Small intestine (tissue), 16 donors: ENCODE results near the gene RRP12. TPM values are rescaled to one million over a fixed set of nuclear protein-coding genes. Genes with fewer than 3 reads are reported as not detected.

ENCODE experiments used
- DNase-seq, 2 donors: peaks; one replicate each; pipeline versions ENCODE4 v3.0.0 to v3.0.0-alpha.2; 2013
- FAIRE-seq: peaks from 2 replicates; lab custom pipeline; 2012; peaks lifted over from hg19 to GRCh38; lab: Jason Lieb, UNC
- H3K27ac ChIP-seq, 3 donors: one replicate each; pipeline ENCODE4 v1.5.1; 2013; ENCODE audit warnings: low read length in 2 of 3, mild to moderate bottlenecking in 2 of 3, control low read depth in 1 of 3, inconsistent platforms in 1 of 3, low read depth in 1 of 3, moderate library complexity in 1 of 3
- H3K27me3 ChIP-seq, 3 donors: one replicate each; pipeline ENCODE4 v1.6.1; 2013; ENCODE audit warnings: low read length in 3 of 3, inconsistent platforms in 1 of 3; ENCODE audit not compliant: control insufficient read depth in 3 of 3, insufficient read depth in 3 of 3
- H3K36me3 ChIP-seq, 3 donors: one replicate each; pipeline ENCODE4 v1.6.1; 2013; ENCODE audit warnings: low read length in 3 of 3, inconsistent platforms in 1 of 3, low read depth in 1 of 3, mild to moderate bottlenecking in 1 of 3, moderate library complexity in 1 of 3; ENCODE audit not compliant: control insufficient read depth in 3 of 3, insufficient read depth in 2 of 3
- H3K4me1 ChIP-seq, 3 donors: one replicate each; pipeline ENCODE4 v1.6.1; 2013; ENCODE audit warnings: low read length in 2 of 3, inconsistent platforms in 1 of 3, low read depth in 1 of 3, mild to moderate bottlenecking in 1 of 3, moderate library complexity in 1 of 3; ENCODE audit not compliant: control insufficient read depth in 3 of 3, insufficient read depth in 2 of 3
- H3K4me3 ChIP-seq, 3 donors: one replicate each; pipeline ENCODE4 v1.5.1; 2013; ENCODE audit warnings: low read length in 3 of 3, control low read depth in 1 of 3, inconsistent platforms in 1 of 3, low read depth in 1 of 3, mild to moderate bottlenecking in 1 of 3, moderate library complexity in 1 of 3
- H3K9me3 ChIP-seq, 2 donors: one replicate each; pipeline ENCODE4 v1.6.1; 2013; ENCODE audit warnings: low read depth in 1 of 2, low read length in 1 of 2; ENCODE audit not compliant: control insufficient read depth in 2 of 2, insufficient read depth in 1 of 2
- WGBS, 3 donors: extraction: QIAGEN DNeasy Blood & Tissue Kit; methylation state at CpG; one replicate each; pipeline ENCODE4 v1.1.7; 2013; 5-methylcytosine and 5-hydroxymethylcytosine counted together
- long read RNA-seq, 10 donors: transcript quantifications; one replicate each; lab custom pipeline, GENCODE V29; 2026
- polyA plus RNA-seq, 4 donors: library from polyadenylated mRNA; stranded (reverse) in 3 of 4; unstranded in 1 of 4; fragments of 200-250 nt in 3 of 4; fragments of 120-200 nt in 1 of 4; gene quantifications; one replicate each; pipeline versions ENCODE4 v1.2.1 to v1.2.3, GENCODE V29; 2013
- donor health status: healthy with polysubstance abuse.
- donor health status: control.
- donor health status: control.
- donor health status: Bipolar disorder and iron deficiency.
- donor health status: healthy.

RRP12 gene
- 10 to 100 TPM in 2 of 4 donors, 1 to 10 TPM in 2; 6.0 to 24.5 (median 12.5) TPM for polyA plus RNA-seq
- long read RNA-seq, donor 1, partial matches to known transcripts: 0 of 3 reads
- long read RNA-seq, donor 1, other reads (novel, unspliced or antisense): 0 of 3 reads
- long read RNA-seq, donor 2: 0 reads
- long read RNA-seq, donor 3, partial matches to known transcripts: 0 of 2 reads
- long read RNA-seq, donor 3, other reads (novel, unspliced or antisense): 0 of 2 reads
- long read RNA-seq, donor 4: 0 reads
- long read RNA-seq, donor 5, partial matches to known transcripts: 0 of 1 reads
- long read RNA-seq, donor 5, other reads (novel, unspliced or antisense): 0 of 1 reads
- long read RNA-seq, donor 6: 0 reads
- long read RNA-seq, donor 7: 0 reads
- long read RNA-seq, donor 8: 0 reads
- long read RNA-seq, donor 9, partial matches to known transcripts: 0 of 2 reads
- long read RNA-seq, donor 9, other reads (novel, unspliced or antisense): 0 of 2 reads
- long read RNA-seq, donor 10, partial matches to known transcripts: 0 of 1 reads
- long read RNA-seq, donor 10, other reads (novel, unspliced or antisense): 0 of 1 reads

- FAIRE-seq (no peak), DNase-seq (peak; percentile 97 to 99)
- no peaks in the 10 kb centered on the region for H3K27me3 ChIP-seq
- no peaks in the 10 kb centered on the region for H3K9me3 ChIP-seq
- peaks cover 0 to 12% (median 0%) of the 10 kb centered on the region in 3 donors for H3K36me3 ChIP-seq
- H3K4me3 ChIP-seq: peak within 1 kb of the TSS; percentile 73 to 78 (median 77)
- peak within 1 kb of the TSS; percentile 42 to 92 (median 75) for H3K27ac ChIP-seq
- peaks cover 0 to 5% (median 0%) of the 10 kb centered on the region in 3 donors for H3K4me1 ChIP-seq
- WGBS, 3 donors: 1% methylated on average over 39 of the region's 39 CpGs
Observed at GRCh38 chr10:97400665-97401454, at the start of gene RRP12. TSS of gene RRP12 (minus strand) at chr10:97401340. CDS start at chr10:97401231, 109 bp downstream.

- FAIRE-seq: no peak
Observed at GRCh38 chr10:97450828-97451227, 49.7 kb upstream of the RRP12 start.

GRCh38 chr10:97445722-97446639 lies 44.8 kb upstream of the RRP12 start, which contains the start of the genes EXOSC1 and ZDHHC16:
TSS of gene EXOSC1 (minus strand) at chr10:97446006. CDS start at chr10:97445985, 21 bp downstream.
TSS of gene ZDHHC16 (plus strand) at chr10:97446175. CDS start at chr10:97451676, 5,501 bp downstream.
- Histone ChIP-seq H3K36me3 (peaks cover 2 to 14% (median 6%) of the 10 kb centered on the region in 3 donors), H3K4me1 (peaks cover 2 to 15% (median 9%) of the 10 kb centered on the region in 3 donors), H3K27ac (peak within 1 kb of the TSS; percentile 27 to 68 (median 67)), H3K4me3 (peak within 1 kb of the TSS; percentile 66 to 90 (median 86)), H3K9me3 (no peaks in the 10 kb centered on the region), H3K27me3 (no peaks in the 10 kb centered on the region)
- 0% methylated on average over 57 to 66 of the region's 66 CpGs for WGBS, 3 donors
- DNase-seq: peak; percentile 96 to 98
- no peak for FAIRE-seq

More at GRCh38 chr10:97450828-97451227, 49.7 kb upstream of the RRP12 start:
- no peaks in the 10 kb centered on the region for H3K9me3 ChIP-seq
- H3K4me1 ChIP-seq: peaks cover 0 to 7% (median 4%) of the 10 kb centered on the region in 3 donors
- no peak overlapping the region for H3K4me3 ChIP-seq
- no peaks in the 10 kb centered on the region for H3K27me3 ChIP-seq
- no peak overlapping the region for H3K27ac ChIP-seq
- 64 to 77% (median 72%) methylated on average over 2 of the region's 2 CpGs for WGBS, 3 donors
- peaks cover 0 to 42% (median 9%) of the 10 kb centered on the region in 3 donors for H3K36me3 ChIP-seq
- DNase-seq: no peak

GRCh38 chr10:97445357-97445721 lies 44.2 kb upstream of the RRP12 start:
- Histone ChIP-seq H3K4me1 (peaks cover 2 to 15% (median 9%) of the 10 kb centered on the region in 3 donors), H3K27ac (peak overlapping the region in 2 of 3 donors; percentile 27 to 68), H3K36me3 (peaks cover 2 to 14% (median 3%) of the 10 kb centered on the region in 3 donors), H3K9me3 (no peaks in the 10 kb centered on the region), H3K4me3 (peak overlapping the region; percentile 66 to 90 (median 86)), H3K27me3 (no peaks in the 10 kb centered on the region)
- no peak for FAIRE-seq
- DNase-seq: peak in 1 of 2 donors; percentile 30
- 1% methylated on average over 13 of the region's 13 CpGs for WGBS, 3 donors

GRCh38 chr10:97444212-97444611 lies 43.1 kb upstream of the RRP12 start:
- FAIRE-seq (no peak), DNase-seq (no peak)
- Histone ChIP-seq H3K4me1 (peaks cover 2 to 15% (median 9%) of the 10 kb centered on the region in 3 donors), H3K27me3 (no peaks in the 10 kb centered on the region), H3K9me3 (no peaks in the 10 kb centered on the region), H3K27ac (no peak overlapping the region), H3K36me3 (peaks cover 2 to 22% (median 5%) of the 10 kb centered on the region in 3 donors), H3K4me3 (no peak overlapping the region)
- 76 to 84% (median 80%) methylated on average over 1 of the region's 1 CpG for WGBS, 3 donors

GRCh38 chr10:97442277-97442676 lies 41.1 kb upstream of the RRP12 start:
- Histone ChIP-seq H3K4me3 (no peak overlapping the region), H3K27ac (no peak overlapping the region), H3K9me3 (no peaks in the 10 kb centered on the region), H3K36me3 (peaks cover 6 to 39% (median 8%) of the 10 kb centered on the region in 3 donors), H3K4me1 (peaks cover 2 to 13% (median 9%) of the 10 kb centered on the region in 3 donors), H3K27me3 (no peaks in the 10 kb centered on the region)
- DNase-seq: no peak
- FAIRE-seq: no peak
- 91 to 98% (median 94%) methylated on average over 1 of the region's 1 CpG for WGBS, 3 donors

GRCh38 chr10:97435211-97435610 lies 34.1 kb upstream of the RRP12 start:
- Histone ChIP-seq H3K4me3 (no peak overlapping the region), H3K36me3 (peaks cover 17 to 66% (median 32%) of the 10 kb centered on the region in 3 donors), H3K27ac (no peak overlapping the region), H3K4me1 (no peaks in the 10 kb centered on the region), H3K27me3 (no peaks in the 10 kb centered on the region), H3K9me3 (no peaks in the 10 kb centered on the region)
- DNase-seq (no peak), FAIRE-seq (no peak)
- 94 to 96% (median 94%) methylated on average over 6 of the region's 6 CpGs for WGBS, 3 donors
